Ramos (cell line): ENCODE results near the gene MACROD2.
"Not testable (repeated sequence)": the region's sequence is repeated elsewhere in the genome, so short reads cannot be mapped to it uniquely, and the experiment has no call there.

ENCODE experiments used
- in situ Hi-C: fragments of 300-500 bp; cut with MboI; formaldehyde crosslinking; loops from one replicate; pipeline ENCODE4 v1.14.3; 2022; ENCODE audit warnings: low sequenced_read_pairs; ENCODE audit not compliant: unreplicated experiment

MACROD2 gene

DNA sequence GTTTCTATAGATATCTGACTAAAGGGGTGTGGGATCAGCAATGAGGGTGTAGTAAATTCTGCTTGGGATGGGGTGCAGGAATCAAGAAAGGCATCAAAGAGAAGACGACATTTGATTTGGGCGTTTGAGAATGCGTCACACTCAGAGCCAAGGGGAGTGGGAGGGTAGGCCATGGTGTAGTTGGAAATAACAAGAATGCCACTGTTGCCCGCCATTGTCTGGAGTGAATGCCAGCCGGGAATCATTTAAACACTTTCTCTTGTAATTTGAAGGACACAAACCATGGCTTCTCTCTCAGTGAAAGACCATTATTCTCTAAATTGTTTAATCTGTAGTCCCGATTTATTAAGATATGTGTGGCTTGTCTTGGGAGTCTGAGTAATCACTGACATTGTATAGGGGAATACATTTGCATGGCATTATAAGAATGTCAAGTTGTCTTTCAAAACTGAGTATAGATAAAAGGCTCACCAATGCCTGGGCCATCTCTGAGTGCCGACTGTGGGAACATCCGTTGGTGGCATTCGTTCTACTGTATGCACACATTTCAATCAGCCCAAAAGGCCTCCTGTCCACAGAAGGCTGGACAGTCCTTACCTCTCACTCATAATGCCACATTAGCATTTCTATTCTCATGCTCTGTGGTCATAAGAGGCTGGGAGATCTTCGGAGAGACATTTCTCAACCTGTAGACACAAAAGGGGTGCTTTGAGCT is 1800.1 kb downstream of the MACROD2 start:
- in situ Hi-C loops = loop anchor here (25.0 kb wide), 1 partner anchor 108 kb away; no protein-coding TSS in a partner anchor

DNA sequence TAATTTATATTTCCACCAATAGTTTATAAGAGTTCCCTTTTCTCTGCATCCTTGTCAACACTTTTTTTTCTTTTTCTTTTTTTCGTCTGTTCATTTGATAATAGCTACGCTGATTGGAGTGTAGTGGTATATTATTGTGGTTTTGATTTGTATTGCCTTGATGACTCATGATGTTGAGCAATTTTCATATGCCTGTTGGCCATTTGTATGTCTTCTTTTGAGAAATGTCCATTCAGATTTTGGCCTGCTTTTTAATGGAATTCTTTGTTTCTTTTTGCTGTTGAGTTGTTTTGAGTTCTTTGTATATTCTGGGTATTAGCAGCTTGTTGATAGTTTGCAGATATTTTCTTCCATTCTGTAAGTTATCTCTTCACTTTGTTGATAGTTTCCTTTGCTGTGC is 1804.6 kb downstream of the MACROD2 start:
- in situ Hi-C loops = loop anchor here (25.0 kb wide), 1 partner anchor 113 kb away; no protein-coding TSS in a partner anchor

DNA sequence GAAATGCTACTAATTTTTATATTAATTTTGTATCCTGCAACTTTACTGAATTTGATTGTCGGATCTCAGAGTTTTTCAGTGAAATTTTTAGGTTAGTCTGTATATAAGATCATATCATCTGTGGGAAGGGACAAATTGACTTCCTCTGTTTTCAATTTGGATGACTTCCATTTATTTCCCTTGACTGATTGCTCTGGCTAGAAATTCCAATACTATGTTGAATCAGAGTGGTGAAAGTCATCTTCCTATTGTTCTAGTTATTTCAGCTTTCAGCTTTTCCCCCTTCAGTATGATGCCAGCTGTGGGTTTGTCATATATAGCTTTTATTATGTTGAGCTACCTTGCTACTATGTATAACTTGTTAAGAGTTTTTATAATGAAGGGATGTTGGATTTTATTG is 1806.7 kb downstream of the MACROD2 start:
- in situ Hi-C loops = no loop called here

DNA sequence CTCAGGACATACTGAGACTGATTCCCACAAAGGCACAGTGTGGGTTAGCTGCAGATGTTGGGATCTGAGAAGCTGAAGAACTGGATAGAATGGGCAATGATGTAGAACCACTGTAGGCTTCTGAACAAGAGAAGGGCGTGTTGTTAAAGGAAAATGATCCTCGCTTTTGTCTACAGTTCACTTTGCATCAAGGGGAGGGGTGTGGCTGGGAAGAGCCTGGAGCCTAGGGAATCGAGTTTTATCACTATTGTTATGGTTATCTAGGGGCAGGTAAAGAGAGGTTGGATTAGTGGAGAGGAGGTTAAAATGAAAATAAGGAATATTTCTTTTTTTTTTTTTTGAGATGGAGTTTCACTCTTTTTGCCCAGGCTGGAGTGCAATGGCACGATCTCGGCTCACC is 1809.8 kb downstream of the MACROD2 start:
- in situ Hi-C loops = no loop called here

DNA sequence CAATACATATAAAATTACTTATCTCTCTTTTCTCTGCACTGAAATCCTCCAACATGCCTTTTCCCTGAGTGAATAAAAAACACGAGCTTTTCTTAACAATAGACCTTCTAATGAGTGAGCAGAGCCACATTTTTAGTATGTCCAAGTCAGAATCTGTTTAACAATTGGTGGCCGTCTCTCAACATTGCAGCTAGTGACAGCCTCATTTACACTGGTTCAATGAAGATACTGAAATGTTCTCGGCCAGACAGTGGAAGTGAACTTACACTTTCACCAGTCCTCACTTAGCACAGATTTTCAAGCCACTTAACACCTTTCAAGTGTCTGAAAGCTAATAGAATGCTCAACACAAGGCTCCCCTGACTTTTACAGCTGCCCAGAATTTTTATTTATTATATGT is 1810.8 kb downstream of the MACROD2 start:
- in situ Hi-C loops = no loop called here

DNA sequence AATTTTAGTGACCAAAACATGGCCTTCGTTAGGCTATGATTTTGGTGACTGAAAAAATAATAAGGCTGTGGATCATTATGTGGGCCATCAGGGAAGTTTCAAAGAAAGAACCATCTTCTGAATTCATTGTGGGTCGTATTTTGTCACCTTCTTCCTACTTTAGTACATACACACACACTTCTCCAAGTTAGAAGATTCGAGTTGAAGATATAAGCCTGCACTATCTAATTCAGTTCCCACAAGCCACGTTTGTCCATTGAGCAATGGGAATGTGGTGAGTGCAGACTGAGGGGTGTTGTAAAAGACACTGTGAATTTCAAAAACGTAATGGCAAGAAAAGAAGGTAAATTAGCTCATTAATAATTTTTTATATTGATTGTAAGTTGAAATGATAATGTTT is 1812.0 kb downstream of the MACROD2 start:
- in situ Hi-C loops = no loop called here

DNA sequence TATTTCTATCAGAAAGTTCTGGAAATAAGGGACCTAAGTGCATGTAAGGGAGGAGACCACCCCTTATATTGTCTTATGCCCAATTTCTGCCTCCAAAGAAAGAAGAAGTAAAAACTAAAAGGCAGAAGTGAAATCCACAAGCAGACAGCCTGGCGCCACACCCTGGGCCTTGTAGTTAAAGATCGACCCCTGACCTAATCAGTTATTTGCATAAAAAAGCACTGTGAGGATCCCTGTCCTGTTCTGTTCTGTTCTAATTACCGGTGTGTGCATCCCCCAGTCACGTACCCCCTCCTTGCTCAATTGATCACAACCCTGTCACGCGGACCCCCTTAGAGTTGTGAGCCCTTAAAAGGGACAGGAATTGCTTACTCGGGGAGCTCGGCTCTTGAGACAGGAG is 1812.5 kb downstream of the MACROD2 start:
- in situ Hi-C loops = not testable (repeated sequence)

DNA sequence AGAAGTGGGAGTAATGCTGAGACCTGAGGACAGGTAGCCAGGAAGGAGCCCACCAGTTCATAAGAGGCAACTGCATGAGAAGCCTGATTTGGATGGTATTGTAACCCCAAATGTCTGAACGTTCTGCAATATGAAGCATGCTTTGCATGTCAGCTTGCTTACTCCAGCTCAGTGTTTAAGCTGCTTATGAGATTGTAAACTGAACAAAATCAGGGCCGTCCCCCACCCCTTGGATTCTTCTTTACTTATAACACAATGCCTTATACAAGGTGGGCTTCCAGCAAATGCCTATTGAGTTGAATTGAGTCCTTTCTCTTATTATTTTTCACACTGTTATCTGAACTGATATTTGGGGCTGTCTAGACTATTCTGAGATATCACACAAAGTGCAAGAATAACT is 1816.6 kb downstream of the MACROD2 start:
- in situ Hi-C loops = no loop called here

DNA sequence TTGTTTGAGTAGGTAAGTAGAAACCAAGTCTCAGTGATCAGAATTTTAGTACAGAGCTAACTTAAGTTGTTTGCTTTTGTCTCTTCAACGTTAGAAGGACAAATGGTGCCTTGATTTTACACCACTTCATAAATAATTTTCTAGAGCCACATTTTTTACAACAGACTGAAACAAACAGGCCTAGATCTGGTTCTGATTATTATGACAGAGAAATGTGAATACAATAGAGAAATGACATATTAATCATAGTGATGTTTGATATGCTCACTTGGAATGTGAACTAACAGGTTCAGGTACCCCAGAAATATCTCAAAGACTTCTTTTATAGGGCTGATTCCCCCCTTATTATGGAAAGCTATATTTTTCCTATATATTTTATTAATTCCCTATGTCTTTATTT is 1817.4 kb downstream of the MACROD2 start:
- in situ Hi-C loops = no loop called here

DNA sequence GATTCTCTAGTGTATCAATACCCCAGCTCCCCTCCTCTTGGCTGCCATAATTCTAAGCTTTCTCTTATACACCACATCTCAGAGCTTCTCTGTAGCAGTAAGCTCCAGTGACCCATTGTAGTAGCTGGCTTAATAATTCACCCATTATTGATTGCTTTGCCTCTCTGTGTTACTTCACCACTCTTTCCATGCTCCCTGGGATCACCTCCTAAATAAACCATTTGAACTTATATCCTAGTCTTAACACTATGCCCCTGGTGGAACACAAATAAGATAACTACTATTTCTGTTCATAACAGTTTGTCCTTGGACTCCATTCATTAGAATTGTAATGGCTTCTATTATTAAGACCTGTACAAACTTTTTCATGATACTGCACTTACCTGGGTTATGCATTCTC is 1819.0 kb downstream of the MACROD2 start:
- in situ Hi-C loops = no loop called here

DNA sequence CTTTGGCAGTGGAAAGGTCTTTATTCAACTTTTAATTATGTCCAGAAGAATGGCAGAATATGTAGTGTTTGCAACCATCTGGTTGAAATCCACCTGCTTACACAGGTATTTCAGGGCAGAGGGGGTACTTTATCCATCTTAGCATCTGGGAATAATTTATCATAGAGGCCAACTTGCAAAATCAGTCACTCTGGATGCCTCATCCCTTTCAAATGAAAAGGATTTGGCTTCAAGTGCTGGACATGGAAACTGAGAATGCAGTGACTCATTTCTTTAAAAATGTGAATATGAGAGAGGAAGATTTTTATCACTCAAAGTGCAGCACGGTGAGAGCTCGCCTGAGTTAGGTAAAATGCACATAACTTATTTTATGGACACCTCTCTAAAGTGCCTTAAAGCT is 1819.6 kb downstream of the MACROD2 start:
- in situ Hi-C loops = no loop called here

DNA sequence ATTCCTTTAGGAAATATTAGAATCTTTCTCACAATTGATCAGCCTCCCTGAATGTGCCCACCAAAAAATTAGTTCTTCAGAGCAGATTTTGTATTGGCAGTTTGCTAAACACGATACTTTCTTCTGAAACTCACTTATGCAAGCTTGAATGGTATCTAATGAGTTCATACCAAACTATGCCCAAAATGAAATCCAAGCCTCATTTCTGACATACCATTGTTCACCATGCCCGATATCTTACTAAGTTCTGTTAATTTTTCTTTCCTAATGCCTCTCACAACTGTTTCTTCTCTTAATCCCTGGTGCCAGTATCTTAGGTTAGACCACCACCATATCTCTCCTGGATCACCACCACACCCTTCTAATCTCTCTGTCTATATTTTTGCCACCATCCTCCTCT is 1822.0 kb downstream of the MACROD2 start:
- in situ Hi-C loops = no loop called here

DNA sequence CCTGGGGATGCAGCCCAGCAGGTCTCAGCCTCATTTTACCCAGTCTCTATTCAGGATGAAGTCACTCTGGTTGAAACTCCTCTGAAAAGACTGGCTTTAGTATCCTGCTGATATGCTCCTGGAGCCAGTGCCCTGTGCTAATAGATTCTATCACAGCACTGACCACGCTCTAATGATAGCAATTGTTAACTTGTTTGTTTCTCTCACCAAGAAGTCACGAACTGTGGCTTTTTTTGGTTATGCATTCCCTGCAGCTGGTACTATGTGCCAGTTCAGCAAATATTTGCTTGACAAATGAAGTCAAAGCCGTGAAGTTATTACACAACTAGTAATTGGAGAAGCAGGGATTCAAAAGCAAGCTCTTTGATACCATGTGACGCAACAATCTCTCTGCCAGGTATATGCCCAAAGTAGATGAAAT is 1823.3 kb downstream of the MACROD2 start:
- in situ Hi-C loops = no loop called here

DNA sequence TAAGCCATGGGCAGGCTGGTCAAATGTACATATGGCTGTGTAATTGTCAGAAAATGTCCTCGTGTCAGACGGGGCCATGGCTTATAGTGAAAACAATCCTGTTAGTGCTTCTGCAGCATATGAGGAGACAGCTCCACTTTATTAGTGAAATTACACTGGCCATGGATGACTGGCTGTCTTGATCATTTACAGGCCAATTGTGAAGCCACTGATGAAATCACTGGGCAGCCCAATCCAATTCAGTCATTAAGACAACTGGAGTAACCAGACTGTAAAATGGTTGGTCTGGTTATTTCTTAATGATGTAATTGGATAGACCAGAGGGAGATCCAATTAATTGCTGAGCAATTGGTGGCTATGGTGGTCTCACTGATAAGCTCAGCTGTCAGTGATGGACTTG is 1828.4 kb downstream of the MACROD2 start:
- in situ Hi-C loops = no loop called here

DNA sequence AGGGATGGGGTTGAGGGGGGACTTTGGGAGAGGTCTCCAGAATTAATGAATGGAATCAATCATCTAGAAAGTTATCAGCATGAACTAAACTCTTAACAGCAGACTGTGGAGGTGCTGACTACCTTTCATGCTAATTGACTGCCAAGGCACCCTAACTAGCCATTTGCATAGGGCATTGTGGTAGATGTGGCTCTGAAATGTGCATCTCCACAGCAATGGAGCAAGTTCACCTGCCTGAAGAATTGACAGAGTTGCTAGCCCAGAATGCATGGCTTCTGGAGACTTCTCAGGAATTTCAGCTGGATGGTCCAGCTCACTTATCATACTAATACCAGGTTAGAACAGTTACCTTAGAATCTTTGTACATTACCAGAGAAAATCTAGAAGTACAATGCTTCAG is 1832.3 kb downstream of the MACROD2 start:
- in situ Hi-C loops = no loop called here

DNA sequence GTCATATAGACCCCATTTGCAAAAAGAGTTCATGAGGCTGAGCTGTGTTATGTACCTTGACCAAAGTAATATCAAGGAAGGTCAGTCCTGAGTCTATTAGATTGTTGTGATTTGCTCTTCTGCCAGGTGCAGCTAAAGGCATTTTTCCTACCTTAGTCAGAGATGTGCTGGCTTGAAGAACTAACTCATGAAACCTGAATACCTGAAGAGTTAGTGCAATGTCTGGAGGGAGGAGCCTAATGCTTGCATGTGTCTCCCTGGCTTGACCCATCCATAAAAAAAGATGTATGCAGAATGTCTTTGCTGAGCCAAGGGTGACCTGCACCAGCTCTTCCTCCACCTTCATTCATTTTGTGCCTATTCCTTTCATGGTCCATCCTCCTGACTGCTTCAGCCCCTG is 1835.9 kb downstream of the MACROD2 start:
- in situ Hi-C loops = no loop called here

DNA sequence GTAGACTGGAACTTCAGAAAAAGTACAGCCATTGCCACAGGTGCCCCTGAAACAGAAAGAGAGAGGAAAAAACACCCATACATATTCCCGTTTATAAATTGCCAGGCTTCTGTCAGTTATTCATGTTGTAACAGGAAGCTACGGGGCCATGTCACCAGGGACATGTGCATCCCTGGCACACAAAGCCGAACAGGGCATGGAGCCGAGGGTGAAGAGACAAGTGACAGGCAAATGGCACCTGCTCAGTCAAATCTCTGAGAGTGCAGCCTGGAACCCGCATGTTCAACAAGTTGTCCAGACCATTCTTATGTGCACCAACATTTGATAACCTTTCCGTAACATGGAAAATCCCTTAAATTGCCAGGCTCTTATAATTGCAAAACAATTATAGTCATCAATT is 1837.2 kb downstream of the MACROD2 start:
- in situ Hi-C loops = no loop called here

DNA sequence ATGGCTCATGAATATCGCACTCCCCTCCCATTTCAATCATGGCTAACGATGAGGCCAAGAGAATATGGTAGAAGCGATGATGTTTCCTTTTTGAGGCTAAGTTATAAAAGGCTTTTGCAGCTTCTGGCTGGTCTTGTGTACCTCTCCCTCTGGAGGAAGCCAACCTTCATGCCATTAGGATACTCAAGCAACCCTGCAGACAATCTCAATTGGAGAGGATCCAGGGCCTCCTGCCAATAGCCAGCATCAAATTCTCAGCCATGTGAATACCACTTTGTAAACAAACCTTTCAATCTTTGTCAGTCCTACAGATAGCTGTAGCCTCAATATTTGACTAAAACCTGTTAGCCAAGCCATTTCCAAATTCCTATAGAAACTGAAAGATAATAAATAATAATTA is 1839.5 kb downstream of the MACROD2 start:
- in situ Hi-C loops = no loop called here

DNA sequence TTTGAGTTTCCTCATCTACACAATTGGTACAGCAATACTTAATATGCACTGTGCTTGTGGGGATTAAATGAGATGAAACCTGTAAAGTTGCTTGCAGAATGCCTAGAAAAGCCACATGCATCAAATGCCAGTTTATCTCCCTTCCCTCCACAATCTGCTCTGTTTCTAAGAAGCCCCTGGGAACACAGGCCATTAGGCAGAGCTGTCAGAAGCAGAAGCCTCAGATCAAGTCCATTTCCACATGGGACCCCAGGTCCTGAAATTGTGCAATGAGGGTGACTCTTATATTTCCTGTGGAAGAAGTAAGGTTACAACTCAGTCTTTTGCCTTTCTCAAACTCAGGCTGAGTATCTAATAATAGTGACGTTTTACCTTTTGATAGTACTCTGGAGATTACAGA is 1840.5 kb downstream of the MACROD2 start:
- in situ Hi-C loops = no loop called here

DNA sequence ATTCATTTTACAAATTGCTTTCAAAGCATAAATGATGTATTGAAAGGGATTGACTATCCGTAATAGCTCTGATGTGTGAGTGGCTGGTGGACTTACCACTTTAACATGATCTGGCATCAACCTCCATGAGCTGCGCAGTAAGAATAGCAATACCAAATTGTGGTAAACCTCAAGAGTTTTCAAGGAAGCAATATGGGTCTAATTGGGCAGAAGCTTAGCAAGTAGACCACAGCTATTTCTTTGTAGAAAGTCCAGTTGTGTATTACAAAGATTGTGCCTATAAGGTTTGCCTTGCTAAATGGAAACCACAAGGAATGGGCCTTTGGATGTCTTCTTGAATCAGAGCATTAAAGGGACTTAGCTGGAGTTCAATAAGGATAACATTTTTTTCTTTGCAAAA is 1841.3 kb downstream of the MACROD2 start:
- in situ Hi-C loops = no loop called here

DNA sequence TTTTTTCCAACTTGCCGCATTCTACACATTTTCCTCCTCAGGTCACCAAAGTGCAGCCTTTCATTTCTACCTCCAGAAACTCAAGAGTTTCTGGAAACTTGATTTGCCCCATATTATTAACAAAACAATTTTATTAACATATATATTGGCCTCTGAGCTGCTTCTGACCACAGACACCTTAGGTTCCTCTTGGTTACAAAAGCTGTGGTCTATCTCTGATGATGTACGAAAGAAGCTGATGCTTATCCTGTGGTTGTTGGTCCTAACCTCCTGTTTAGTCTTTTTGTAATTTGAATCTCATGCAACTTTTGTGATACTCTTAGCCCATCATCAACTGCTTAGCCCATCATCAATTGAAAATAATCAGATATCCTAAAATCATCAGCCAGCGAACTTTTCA is 1842.2 kb downstream of the MACROD2 start:
- in situ Hi-C loops = no loop called here

DNA sequence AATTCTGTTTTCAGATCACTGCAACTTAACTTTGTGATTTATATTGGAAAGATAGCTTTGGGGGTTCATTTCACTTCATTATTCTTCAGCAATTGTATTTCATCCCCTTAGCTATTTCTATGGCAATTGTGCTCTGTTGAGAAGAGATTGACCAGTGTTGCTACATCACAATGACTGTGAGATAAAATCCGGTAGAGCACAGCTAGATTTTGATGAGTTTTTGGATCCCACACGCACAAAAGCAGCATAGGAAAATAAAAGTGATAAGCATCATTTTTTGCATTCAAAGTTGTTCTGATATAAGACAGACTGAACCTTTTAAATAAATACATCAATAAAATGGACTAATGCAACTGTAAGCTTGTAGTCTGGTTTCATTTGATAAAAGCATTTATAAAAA is 1843.2 kb downstream of the MACROD2 start:
- in situ Hi-C loops = no loop called here
